ENCODE results near the gene SIRT1. TPM values are rescaled to one million over a fixed set of nuclear protein-coding genes. Genes with fewer than 3 reads are reported as not detected.
A peak's percentile ranks its signal among the peaks of the same experiment; 100 is the strongest.
"Not testable (repeated sequence)": the region's sequence is repeated elsewhere in the genome, so short reads cannot be mapped to it uniquely, and the experiment has no call there.

The SIRT1 gene
- total RNA-seq, 2 donors from 2014 or later = 15.4 to 39.8 TPM

- ATAC-seq = no peak
- H3K9me3 Mint-ChIP-seq = no peaks in the 10 kb centered on the region
- peaks cover 0 to 4% of the 10 kb centered on the region in 2 donors for H3K36me3 Mint-ChIP-seq
- no peak for DNase-seq (ENCODE audit: low spot score in 2 of 2)
- no peak overlapping the region for H3K27ac Mint-ChIP-seq
These were observed 39.7 kb downstream of the SIRT1 start for GRCh38 chr10:67924136-67924535.

GRCh38 chr10:67925449-67926005, 41.1 kb downstream of the SIRT1 start:
- Mint-ChIP-seq H3K36me3 (no peaks in the 10 kb centered on the region), H3K9me3 (no peaks in the 10 kb centered on the region), H3K27ac (no peak overlapping the region)
- DNase-seq (ENCODE audit: low spot score in 2 of 2) = no peak
- no peak for ATAC-seq

GRCh38 chr10:67926951-67927350, 42.5 kb downstream of the SIRT1 start:
- DNase-seq (ENCODE audit: low spot score in 2 of 2) (no peak), ATAC-seq (no peak)
- Mint-ChIP-seq H3K9me3 (no peaks in the 10 kb centered on the region), H3K36me3 (no peaks in the 10 kb centered on the region), H3K27ac (no peak overlapping the region)

- ATAC-seq (no peak), DNase-seq (ENCODE audit: low spot score in 2 of 2) (no peak)
- Mint-ChIP-seq H3K27ac (no peak overlapping the region), H3K36me3 (no peaks in the 10 kb centered on the region), H3K9me3 (no peaks in the 10 kb centered on the region)
These were observed 48.7 kb downstream of the SIRT1 start for GRCh38 chr10:67933199-67933598.

- ATAC-seq (no peak), DNase-seq (ENCODE audit: low spot score in 2 of 2) (no peak)
- H3K27ac Mint-ChIP-seq = peak overlapping the region in 1 of 2 donors; percentile 30
- H3K36me3 Mint-ChIP-seq = no peaks in the 10 kb centered on the region
- no peaks in the 10 kb centered on the region for H3K9me3 Mint-ChIP-seq
These were observed 49.9 kb downstream of the SIRT1 start for GRCh38 chr10:67934336-67934735.

GRCh38 chr10:67935223-67935622, 50.8 kb downstream of the SIRT1 start:
- no peak for ATAC-seq
- Mint-ChIP-seq H3K9me3 (no peaks in the 10 kb centered on the region), H3K36me3 (no peaks in the 10 kb centered on the region), H3K27ac (peak overlapping the region in 1 of 2 donors; percentile 85)
- no peak for DNase-seq (ENCODE audit: low spot score in 2 of 2)

GRCh38 chr10:67936416-67936815, 52.0 kb downstream of the SIRT1 start:
- H3K9me3 Mint-ChIP-seq = no peaks in the 10 kb centered on the region
- no peak for ATAC-seq
- no peak for DNase-seq (ENCODE audit: low spot score in 2 of 2)
- H3K36me3 Mint-ChIP-seq = no peaks in the 10 kb centered on the region
- H3K27ac Mint-ChIP-seq = no peak overlapping the region

GRCh38 chr10:67943917-67944316, 59.5 kb downstream of the SIRT1 start:
- ATAC-seq (no peak), DNase-seq (ENCODE audit: low spot score in 2 of 2) (no peak)
- H3K36me3 Mint-ChIP-seq = peaks cover 19 to 27% of the 10 kb centered on the region in 2 donors
- peak overlapping the region in 1 of 2 donors; percentile 27 for H3K27ac Mint-ChIP-seq
- peaks cover 0 to 8% of the 10 kb centered on the region in 2 donors for H3K9me3 Mint-ChIP-seq

GRCh38 chr10:67955614-67956013, 71.2 kb downstream of the SIRT1 start:
- Mint-ChIP-seq H3K27ac (no peak overlapping the region), H3K9me3 (peaks cover 0 to 6% of the 10 kb centered on the region in 2 donors), H3K36me3 (peaks cover 13 to 14% of the 10 kb centered on the region in 2 donors)
- ATAC-seq = no peak
- no peak for DNase-seq (ENCODE audit: low spot score in 2 of 2)

- no peak for DNase-seq (ENCODE audit: low spot score in 2 of 2)
- no peaks in the 10 kb centered on the region for H3K9me3 Mint-ChIP-seq
- no peak for ATAC-seq
- H3K36me3 Mint-ChIP-seq = peaks cover 0 to 9% of the 10 kb centered on the region in 2 donors
- no peak overlapping the region for H3K27ac Mint-ChIP-seq
These were observed 75.5 kb downstream of the SIRT1 start for GRCh38 chr10:67959839-67960476.

GRCh38 chr10:67965456-67965855, 81.0 kb downstream of the SIRT1 start:
- ATAC-seq (no peak), DNase-seq (ENCODE audit: low spot score in 2 of 2) (no peak)
- Mint-ChIP-seq H3K36me3 (peaks cover 7 to 46% of the 10 kb centered on the region in 2 donors), H3K9me3 (peaks cover 0 to under 1% of the 10 kb centered on the region in 2 donors), H3K27ac (no peak overlapping the region)

- not testable (repeated sequence) for ATAC-seq
These were observed 81.6 kb downstream of the SIRT1 start for GRCh38 chr10:67966035-67966434.

More at GRCh38 chr10:67966035-67966434, 81.6 kb downstream of the SIRT1 start:
- not testable (repeated sequence) for H3K9me3 Mint-ChIP-seq; DNase-seq (ENCODE audit: low spot score in 2 of 2); H3K27ac Mint-ChIP-seq
- H3K36me3 Mint-ChIP-seq = peaks cover 11 to 52% of the 10 kb centered on the region in 2 donors

Other genes with a start within 250 kb of the SIRT1 start
- under 1 TPM; 0.30 to 0.39 TPM for gene CTNNA3, start 188.5 kb upstream of the SIRT1 start, total RNA-seq
- gene DNAJC12, start 46.5 kb upstream of the SIRT1 start, total RNA-seq = 10 to 100 TPM in 1 of 2 donors, under 1 TPM in 1; 0.68 to 37.3 TPM
- 10 to 100 TPM; 55.8 to 79.4 TPM for gene HERC4, start 190.6 kb downstream of the SIRT1 start, total RNA-seq
- gene MYPN, start 224.8 kb downstream of the SIRT1 start, total RNA-seq = not detected

All from activated naive CD4-positive, alpha-beta T cell treated with anti-CD3 and anti-CD28 coated beads, Interleukin-2, amount 50 U/mL, for 72 hours (primary cell).